Measurements from ENCODE around the gene GLIS1. TPM values are rescaled to one million over a fixed set of nuclear protein-coding genes. Genes with fewer than 3 reads are reported as not detected.
A peak's percentile ranks its signal among the peaks of the same experiment; 100 is the strongest.

GLIS1 gene
- total RNA-seq, 2 donors from 2014 or later = 0.37 to 0.44 TPM

DNA sequence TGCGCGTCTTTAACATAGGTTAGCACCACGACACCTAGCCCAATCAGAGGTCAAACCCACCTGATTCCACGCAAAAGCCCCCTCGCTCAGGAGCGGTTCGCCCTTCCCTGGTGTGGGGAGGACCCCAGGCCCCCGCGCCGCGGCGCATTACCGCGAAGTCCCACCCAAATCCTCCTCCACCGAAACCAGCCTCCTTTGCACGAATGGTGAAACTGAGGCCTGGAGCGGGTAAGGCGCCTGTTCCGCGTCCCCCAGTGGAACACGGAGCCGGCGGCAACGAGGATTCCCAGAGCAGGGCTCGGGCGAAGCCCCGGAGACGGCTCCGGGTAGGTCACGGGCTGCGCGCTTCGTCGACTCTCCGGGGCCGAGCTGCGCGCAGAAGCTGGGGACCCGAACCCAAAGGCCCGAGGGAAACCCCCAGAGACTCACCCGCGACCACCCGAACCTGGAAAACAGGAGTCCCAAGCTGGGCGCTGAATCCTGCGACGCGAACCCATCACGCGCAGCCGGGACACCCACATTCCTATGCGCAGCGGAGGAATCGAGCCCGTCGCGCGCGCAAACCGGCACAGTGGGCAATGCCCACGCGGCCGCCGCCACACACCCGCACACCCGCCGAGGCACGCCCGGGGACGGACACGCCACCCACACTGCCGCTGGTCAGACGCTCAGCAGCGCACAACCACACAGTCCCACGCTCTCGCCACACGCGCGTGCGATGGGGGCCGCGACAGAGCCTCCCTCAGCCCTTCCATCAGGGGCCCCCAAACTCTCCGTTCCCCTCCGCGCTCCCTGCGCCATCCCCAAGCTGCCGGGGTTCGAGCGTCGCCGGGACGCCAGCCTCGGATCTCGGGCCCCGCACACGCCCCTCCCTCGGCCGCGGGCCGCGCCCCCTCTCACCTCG, 507 bp downstream of the GLIS1 start:
- intact Hi-C loops (cut with DNase I) = no loop called here
- peak; percentile 10 to 42 for ATAC-seq
- no peak for DNase-seq

- DNase-seq (no peak), ATAC-seq (no peak)
Measured at GRCh38 chr1:53737648-53738204, 1.2 kb downstream of the GLIS1 start.

GRCh38 chr1:53736290-53736689, 2.7 kb downstream of the GLIS1 start:
- no peak for DNase-seq
- no peak for ATAC-seq
- intact Hi-C loops (cut with DNase I) = no loop called here

More at GRCh38 chr1:53737648-53738204, 1.2 kb downstream of the GLIS1 start:
- intact Hi-C loops (cut with DNase I) = no loop called here

- ATAC-seq (no peak), DNase-seq (no peak)
- intact Hi-C loops (cut with DNase I) = no loop called here
Measured at GRCh38 chr1:53735681-53736080, 3.3 kb downstream of the GLIS1 start.

DNA sequence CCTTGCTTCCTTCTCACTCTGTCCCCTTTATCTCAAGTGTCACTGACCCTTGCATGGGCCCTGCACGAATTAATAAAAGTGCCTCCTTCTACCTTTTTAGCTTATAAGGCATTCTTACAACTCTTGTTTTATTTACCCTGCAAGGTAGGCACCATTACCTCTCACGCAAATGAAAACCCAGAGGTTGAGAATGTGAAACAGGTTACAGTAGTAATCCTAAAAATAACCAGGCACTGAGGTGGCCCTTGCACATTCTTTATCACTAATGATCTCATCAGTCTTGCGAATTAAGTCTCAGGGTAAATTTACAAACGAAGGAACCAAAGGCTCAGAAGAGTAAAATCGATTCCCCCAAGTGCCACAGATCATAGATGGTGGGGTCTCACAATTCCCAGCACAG, 3.7 kb downstream of the GLIS1 start:
- no peak for DNase-seq
- no peak for ATAC-seq
- intact Hi-C loops (cut with DNase I) = no loop called here

DNA sequence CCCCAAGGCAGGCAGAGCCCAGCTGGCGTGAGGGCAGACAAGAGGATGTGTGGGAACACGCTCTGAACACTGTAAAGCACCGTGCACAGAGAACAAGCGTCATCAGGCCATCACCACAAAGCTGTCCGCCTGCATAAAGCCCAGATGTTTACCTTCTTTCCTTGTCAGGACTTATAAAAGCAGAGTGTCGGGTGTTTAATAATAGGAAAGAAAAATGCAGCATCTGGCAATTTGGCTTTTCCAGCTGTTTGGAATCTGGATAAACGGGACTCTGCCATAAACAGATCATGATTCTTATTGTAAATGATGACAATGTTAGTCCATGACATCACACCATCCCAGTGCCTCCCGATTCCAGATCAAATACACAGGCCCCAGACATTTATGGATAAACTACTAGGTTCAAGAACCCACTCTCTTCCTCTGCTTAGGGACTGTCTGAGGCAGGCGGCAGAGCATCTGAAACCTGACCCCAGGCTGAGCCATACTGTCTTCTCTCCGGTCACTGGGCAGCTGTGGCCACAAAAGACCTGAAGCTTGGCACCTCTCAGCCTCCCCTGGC, 4.2 kb downstream of the GLIS1 start:
- intact Hi-C loops (cut with DNase I) = no loop called here
- DNase-seq (no peak), ATAC-seq (no peak)

- intact Hi-C loops (cut with DNase I) = no loop called here
- ATAC-seq (no peak), DNase-seq (no peak)
Measured at GRCh38 chr1:53733975-53734649, 4.9 kb downstream of the GLIS1 start.

DNA sequence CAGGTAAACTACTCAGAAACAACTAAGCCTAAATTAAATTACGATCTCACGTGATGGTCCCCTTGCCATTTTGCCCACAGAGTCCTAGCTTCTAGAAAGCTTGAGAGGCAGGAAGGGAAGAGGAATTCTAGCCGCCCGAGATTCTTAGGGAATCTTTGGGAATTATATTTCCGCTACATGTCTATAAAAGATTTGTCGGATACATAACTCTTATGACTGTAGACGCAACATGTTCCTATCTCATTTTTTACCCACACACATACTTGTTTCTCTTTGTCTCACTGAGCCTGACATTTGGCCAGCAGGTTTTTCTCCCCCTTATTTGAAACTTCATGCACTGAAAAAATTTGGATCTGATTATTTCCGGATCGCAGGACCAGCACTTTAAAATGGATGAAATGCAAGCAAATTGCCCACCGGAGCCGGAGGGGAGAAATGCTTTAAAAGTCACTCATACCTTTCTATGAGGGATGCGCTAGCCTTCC, 5.5 kb downstream of the GLIS1 start:
- intact Hi-C loops (cut with DNase I) = no loop called here
- DNase-seq (no peak), ATAC-seq (no peak)

DNA sequence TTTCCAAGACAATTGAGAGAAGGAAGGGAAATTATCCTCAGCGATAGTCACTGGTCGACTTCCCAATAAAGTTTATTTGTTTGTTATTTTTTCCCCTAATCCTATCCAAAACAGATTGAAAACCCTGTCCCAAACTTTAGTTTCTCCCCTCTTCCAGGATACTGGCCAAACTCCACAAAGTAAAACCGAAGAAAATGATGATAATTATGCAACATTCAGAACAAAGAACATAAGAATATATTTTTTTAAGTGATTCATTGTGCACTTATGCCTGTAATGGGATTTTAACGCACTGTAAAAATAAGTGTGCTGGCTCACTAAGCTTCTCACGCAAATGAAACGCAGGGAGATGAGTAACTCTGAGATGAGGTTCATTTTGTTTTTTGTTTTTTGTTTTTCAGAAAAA, 6.0 kb downstream of the GLIS1 start:
- no peak for ATAC-seq

GRCh38 chr1:53732409-53732808, 6.6 kb downstream of the GLIS1 start:
- ATAC-seq (no peak), DNase-seq (no peak)
- intact Hi-C loops (cut with DNase I) = no loop called here

More for the DNA sequence above, 6.0 kb downstream of the GLIS1 start:
- no peak for DNase-seq
- intact Hi-C loops (cut with DNase I) = no loop called here

GRCh38 chr1:53731779-53732305, 7.1 kb downstream of the GLIS1 start:
- intact Hi-C loops (cut with DNase I) = no loop called here
- ATAC-seq = no peak
- DNase-seq = no peak

DNA sequence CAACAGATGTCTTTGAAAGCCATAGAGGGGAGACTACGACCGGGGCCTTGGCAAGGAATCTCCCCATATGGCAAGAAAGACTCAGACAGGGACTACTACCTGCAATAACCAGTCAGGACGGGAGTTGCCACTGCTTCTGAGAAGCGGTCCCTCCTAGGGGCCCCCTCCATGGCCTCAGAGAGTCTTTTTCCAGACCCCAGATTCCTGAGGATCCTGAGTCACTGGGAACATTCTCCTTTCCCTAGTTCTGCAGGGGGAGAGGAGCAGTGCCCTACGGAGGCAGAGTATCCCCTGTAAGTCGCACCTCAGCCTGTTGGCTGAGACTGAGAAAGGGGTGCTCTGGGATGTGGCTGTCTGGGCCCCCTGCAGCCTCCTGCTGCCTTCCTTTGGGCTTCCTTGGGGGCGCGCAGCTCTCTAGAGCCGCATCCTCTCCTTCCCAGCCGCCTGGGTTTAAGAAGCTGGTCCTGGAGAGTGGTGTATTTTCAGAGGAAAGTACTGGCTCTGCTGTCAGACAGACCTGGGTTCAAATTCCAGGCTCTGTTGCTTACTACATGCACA, 7.8 kb downstream of the GLIS1 start:
- intact Hi-C loops (cut with DNase I) = no loop called here
- ATAC-seq (no peak), DNase-seq (no peak)

GRCh38 chr1:53730224-53730865, 8.6 kb downstream of the GLIS1 start:
- intact Hi-C loops (cut with DNase I) = no loop called here
- ATAC-seq = no peak
- DNase-seq = no peak

- no peak for DNase-seq
- no peak for ATAC-seq
- intact Hi-C loops (cut with DNase I) = no loop called here
Measured at GRCh38 chr1:53729456-53730223, 9.3 kb downstream of the GLIS1 start.

GRCh38 chr1:53728702-53729455, 10.1 kb downstream of the GLIS1 start:
- intact Hi-C loops (cut with DNase I) = no loop called here
- DNase-seq (no peak), ATAC-seq (no peak)

DNA sequence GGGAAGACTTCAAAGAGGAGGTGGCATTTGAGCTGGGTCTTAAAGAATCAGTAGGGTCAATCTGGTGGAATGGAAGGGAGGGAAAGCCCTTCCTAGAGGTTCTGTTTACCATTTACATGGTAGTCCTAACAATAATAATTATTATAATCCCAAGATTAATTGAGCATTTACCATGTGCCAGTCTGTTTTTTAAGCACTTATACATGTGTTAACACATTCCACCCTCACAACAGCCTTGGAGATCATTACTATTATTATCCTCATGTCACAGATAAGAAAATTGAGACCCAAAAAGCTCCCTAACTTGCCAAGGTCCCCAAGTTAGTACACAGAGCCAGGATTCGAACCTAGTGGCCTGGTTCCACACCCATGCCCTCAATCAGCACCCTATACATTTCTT, 10.8 kb downstream of the GLIS1 start:
- no peak for DNase-seq
- no peak for ATAC-seq
- intact Hi-C loops (cut with DNase I) = no loop called here

- ATAC-seq (no peak), DNase-seq (no peak)
- intact Hi-C loops (cut with DNase I) = no loop called here
Measured at GRCh38 chr1:53727461-53728092, 11.4 kb downstream of the GLIS1 start.
